ENCODE measurements around the gene NUCKS1. TPM values are rescaled to one million over a fixed set of nuclear protein-coding genes. Genes with fewer than 3 reads are reported as not detected.

Gene NUCKS1
- total RNA-seq, 1 experiment from 2014 or later: 427 TPM

DNA sequence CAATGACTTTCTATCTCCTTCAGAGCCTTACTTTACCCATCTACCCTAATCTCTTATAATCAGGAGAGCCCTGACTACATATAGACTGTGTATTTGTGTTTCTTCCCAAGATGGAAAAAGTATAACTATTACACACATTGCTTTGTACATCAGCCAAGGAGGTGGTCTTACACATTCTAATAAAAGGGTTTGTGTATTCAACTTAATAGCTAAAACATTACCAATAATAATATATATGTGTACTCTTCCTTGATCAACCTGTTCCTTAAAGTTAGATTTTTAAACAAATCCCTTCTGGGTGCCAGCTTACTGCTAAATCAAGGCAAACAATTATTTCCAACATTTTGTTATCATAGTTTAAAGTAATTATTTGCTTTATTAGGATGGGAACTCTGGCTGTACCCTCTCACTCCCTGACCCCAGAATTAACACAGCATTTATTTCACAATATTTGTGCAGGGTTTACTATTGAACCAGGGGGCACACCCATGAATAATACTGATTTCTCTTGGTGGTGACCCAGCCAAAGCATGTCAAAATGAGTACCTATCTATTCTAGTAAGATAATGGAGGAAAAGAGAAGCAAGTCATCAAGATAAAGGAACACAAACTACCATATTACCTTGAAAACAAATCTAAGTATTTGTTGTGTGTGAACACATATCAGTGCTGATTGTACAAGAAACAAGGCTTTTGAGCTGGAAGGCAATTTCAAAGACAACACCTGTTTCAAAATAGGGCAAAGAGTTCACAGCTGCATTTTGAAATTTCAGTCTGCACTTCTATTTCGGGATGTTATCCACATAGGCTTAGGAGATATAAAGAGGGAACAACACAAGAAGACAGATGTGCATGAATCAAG lies 39.5 kb downstream of the NUCKS1 start:
- H2BK12ac ChIP-seq (ENCODE audit: insufficient read length, low read depth, low read length): no peak overlapping the region
- no peaks in the 10 kb centered on the region for H3K4me1 ChIP-seq (ENCODE audit: insufficient read depth, low read length)
- no peak for DNase-seq
- H2AK5ac ChIP-seq (ENCODE audit: insufficient read length, low read length): no peak overlapping the region
- no peaks in the 10 kb centered on the region for H3K27me3 Mint-ChIP-seq (ENCODE audit: low read depth)
- no peak overlapping the region for H3T11ph ChIP-seq (ENCODE audit: low read length)
- H3K36me3 Mint-ChIP-seq (ENCODE audit: insufficient read depth in 1 of 3, low read depth in 3 of 3): peaks cover 4 to 9% (median 6%) of the 10 kb centered on the region in 3 experiments; a peak in 5 of 7 replicates
- no peak overlapping the region for H4K8ac ChIP-seq (replicated peaks; ENCODE audit: insufficient read length, low read depth, low read length)
- H3K79me1 ChIP-seq (ENCODE audit: insufficient read depth, low read depth, low read length, poor library complexity, severe bottlenecking): no peaks in the 10 kb centered on the region
- no peak overlapping the region for H3K27ac Mint-ChIP-seq
- no peak overlapping the region for H2BK5ac ChIP-seq (ENCODE audit: insufficient read length, low read length)
- no peaks in the 10 kb centered on the region for H3K9me3 ChIP-seq (ENCODE audit: control insufficient read depth, low read depth, low read length)
- H3K23me2 ChIP-seq (ENCODE audit: insufficient read length, low read depth, low read length, poor library complexity, severe bottlenecking): no peaks in the 10 kb centered on the region
- H3K4me3 Mint-ChIP-seq: no peak overlapping the region
- H2BK20ac ChIP-seq (ENCODE audit: low read depth, low read length, poor library complexity, severe bottlenecking): no peak overlapping the region
- no peak overlapping the region for H3K23ac ChIP-seq (ENCODE audit: insufficient read length, low read depth, low read length)
- H3K4me2 ChIP-seq (ENCODE audit: insufficient read depth, insufficient read length, low read length): no peak overlapping the region
- H2AFZ ChIP-seq (ENCODE audit: low read length): no peak overlapping the region
- H3K56ac ChIP-seq (ENCODE audit: insufficient read length, low read depth, low read length): no peak overlapping the region
- no peaks in the 10 kb centered on the region for H4K20me1 ChIP-seq (ENCODE audit: control insufficient read depth, insufficient read depth, insufficient read length)
- H3K27ac ChIP-seq (ENCODE audit: insufficient read length, low read depth, low read length): no peak overlapping the region
- TF ChIP-seq, protein P1, sequence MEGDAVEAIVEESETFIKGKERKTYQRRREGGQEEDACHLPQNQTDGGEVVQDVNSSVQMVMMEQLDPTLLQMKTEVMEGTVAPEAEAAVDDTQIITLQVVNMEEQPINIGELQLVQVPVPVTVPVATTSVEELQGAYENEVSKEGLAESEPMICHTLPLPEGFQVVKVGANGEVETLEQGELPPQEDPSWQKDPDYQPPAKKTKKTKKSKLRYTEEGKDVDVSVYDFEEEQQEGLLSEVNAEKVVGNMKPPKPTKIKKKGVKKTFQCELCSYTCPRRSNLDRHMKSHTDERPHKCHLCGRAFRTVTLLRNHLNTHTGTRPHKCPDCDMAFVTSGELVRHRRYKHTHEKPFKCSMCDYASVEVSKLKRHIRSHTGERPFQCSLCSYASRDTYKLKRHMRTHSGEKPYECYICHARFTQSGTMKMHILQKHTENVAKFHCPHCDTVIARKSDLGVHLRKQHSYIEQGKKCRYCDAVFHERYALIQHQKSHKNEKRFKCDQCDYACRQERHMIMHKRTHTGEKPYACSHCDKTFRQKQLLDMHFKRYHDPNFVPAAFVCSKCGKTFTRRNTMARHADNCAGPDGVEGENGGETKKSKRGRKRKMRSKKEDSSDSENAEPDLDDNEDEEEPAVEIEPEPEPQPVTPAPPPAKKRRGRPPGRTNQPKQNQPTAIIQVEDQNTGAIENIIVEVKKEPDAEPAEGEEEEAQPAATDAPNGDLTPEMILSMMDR (conservative IDR thresholded peaks at IDR 0.05): no peak
- H3K9ac ChIP-seq (ENCODE audit: extremely low read depth, insufficient read length, low read length): no peak overlapping the region
- H4K91ac ChIP-seq (ENCODE audit: insufficient read length, low read depth, low read length): no peak overlapping the region
- no peaks in the 10 kb centered on the region for H3K27me3 ChIP-seq (ENCODE audit: insufficient read depth, low read length)
- H3K79me2 ChIP-seq (ENCODE audit: insufficient read depth, low read length): no peaks in the 10 kb centered on the region
- no CpG with 5 or more reads among the region's 1 CpG for WGBS (ENCODE audit: extremely low coverage, insufficient read length, low lambda C conversion rate)
- H3K4ac ChIP-seq (ENCODE audit: low read depth, low read length): no peak overlapping the region
- H3K9me3 Mint-ChIP-seq: no peaks in the 10 kb centered on the region
- peaks cover 24 to 29% of the 10 kb centered on the region in 2 experiments for H3K4me1 Mint-ChIP-seq
- H3K14ac ChIP-seq (ENCODE audit: insufficient read depth, low read length): no peak overlapping the region
- no peak overlapping the region for H2BK120ac ChIP-seq (ENCODE audit: low read depth, low read length, poor library complexity, severe bottlenecking)
- no peak overlapping the region for H2BK15ac ChIP-seq (ENCODE audit: low read depth, low read length)
- no peak overlapping the region for H3K18ac ChIP-seq (ENCODE audit: insufficient read length, low read depth, low read length)
- no peak overlapping the region for H4K5ac ChIP-seq (ENCODE audit: insufficient read length, low read depth, low read length)

Measured in H9 (cell line).